Activated T-cell treated with anti-CD3 and anti-CD28 coated beads, Interleukin-2, amount 50 U/mL, for 72 hours (primary cell): ENCODE data around the gene DDX42. TPM values are rescaled to one million over a fixed set of nuclear protein-coding genes. Genes with fewer than 3 reads are reported as not detected.

Source experiments
- ATAC-seq, 2 donors: fragments of 150-1000 bp; cut with Tn5 transposase; replicated peaks in 1 of 2; 2 replicates each; pipeline ENCODE4 v1.10.0; 2021; ENCODE audit warnings: moderate library complexity in 2 of 2, mild to moderate bottlenecking in 1 of 2
- DNase-seq, 2 donors: peaks; one replicate each; pipeline ENCODE4 v3.0.0; 2021 to 2022; ENCODE audit warnings: mixed read lengths in 1 of 2
- H3K27ac Mint-ChIP-seq: one replicate; pipeline ENCODE4 v1.8.0; 2022; ENCODE audit warnings: mild to moderate bottlenecking, moderate library complexity, mixed read lengths
- H3K27me3 Mint-ChIP-seq: one replicate; pipeline ENCODE4 v1.8.0; 2022; ENCODE audit warnings: low read depth, mixed read lengths
- H3K36me3 Mint-ChIP-seq, 2 donors: one replicate each; pipeline ENCODE4 v1.8.0; 2022; ENCODE audit warnings: mixed read lengths in 2 of 2, mild to moderate bottlenecking in 1 of 2; ENCODE audit not compliant: insufficient read depth in 2 of 2
- H3K4me1 Mint-ChIP-seq: one replicate; pipeline ENCODE4 v1.8.0; 2022; ENCODE audit warnings: low read depth, mixed read lengths
- H3K4me3 Mint-ChIP-seq, 2 donors: one replicate each; pipeline ENCODE4 v1.8.0; 2022; ENCODE audit warnings: mild to moderate bottlenecking in 2 of 2, mixed read lengths in 2 of 2, moderate library complexity in 2 of 2
- H3K9me3 Mint-ChIP-seq, 2 donors: one replicate each; pipeline ENCODE4 v1.8.0; 2022; ENCODE audit warnings: mixed read lengths in 2 of 2
- total RNA-seq, 2 donors: library from RNA; stranded (reverse); gene quantifications; one replicate each; pipeline ENCODE4 v1.2.3, GENCODE V29; 2022

Gene DDX42
- total RNA-seq, 2 donors from 2014 or later, result 112 to 114 TPM

DNA sequence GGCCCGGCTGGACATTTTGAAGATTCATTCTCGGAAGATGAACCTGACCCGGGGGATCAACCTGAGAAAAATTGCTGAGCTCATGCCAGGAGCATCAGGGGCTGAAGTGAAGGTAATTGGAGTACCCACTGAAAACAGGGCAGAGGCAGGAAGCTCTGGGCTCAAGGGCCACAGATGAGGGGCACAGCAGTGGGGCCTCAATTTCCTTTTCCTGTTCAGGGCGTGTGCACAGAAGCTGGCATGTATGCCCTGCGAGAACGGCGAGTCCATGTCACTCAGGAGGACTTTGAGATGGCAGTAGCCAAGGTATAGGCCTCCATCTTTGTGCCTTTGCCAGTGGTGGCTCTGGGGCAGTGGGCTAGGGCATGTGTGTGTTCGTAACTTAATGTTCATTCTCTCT, 57.5 kb downstream of the DDX42 start:
- DNase-seq (no peak), ATAC-seq (no peak)
- no peaks in the 10 kb centered on the region for H3K27me3 Mint-ChIP-seq
- H3K9me3 Mint-ChIP-seq, result no peaks in the 10 kb centered on the region
- peak overlapping the region; percentile 87 for H3K27ac Mint-ChIP-seq
- no peak overlapping the region for H3K4me3 Mint-ChIP-seq
- peaks cover 5 to 31% of the 10 kb centered on the region in 2 donors for H3K36me3 Mint-ChIP-seq
- H3K4me1 Mint-ChIP-seq, result peaks cover 66% of the 10 kb centered on the region

DNA sequence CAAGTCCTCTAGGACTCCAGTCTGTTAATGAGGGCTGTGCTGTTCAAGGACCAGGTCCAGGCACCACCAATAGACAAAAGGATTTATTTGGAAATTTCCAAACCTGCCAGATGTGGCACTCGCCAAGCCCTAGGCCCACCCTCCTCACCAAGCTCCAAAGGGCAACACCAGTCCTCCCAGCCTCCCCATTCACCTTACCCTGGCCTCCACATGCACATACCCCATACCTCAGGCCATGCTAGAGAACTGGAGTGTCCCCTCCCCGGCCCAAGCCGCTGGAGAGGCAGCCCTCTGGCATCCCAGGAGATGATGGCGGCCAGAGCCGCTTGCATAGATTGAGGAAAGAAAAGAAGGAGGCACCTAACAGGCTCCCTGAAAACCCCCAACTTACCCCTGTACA, 58.0 kb downstream of the DDX42 start:
- H3K4me1 Mint-ChIP-seq, result peaks cover 62% of the 10 kb centered on the region

DNA sequence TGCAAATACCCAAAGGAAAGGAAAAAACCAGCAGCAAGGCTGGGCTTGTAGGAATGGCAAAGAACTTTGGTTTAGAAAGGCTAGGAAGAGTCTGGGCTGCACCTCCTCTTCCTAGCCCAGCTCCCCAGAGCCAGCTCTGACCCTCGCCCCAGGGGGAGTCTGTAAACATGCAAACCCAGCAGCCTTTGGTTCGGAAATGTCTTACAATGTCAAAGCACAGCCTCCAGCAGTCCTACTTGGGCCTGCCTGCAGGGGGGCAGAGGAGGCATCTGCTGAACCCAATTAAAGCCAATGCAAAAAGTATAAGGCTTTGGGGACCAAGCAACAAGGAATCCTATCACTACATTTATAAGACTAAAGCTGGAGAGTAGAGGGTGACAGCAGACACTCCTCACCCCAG, 58.5 kb downstream of the DDX42 start:
- H3K4me3 Mint-ChIP-seq, result no peak overlapping the region
- H3K36me3 Mint-ChIP-seq, result peaks cover 4 to 33% of the 10 kb centered on the region in 2 donors
- peak overlapping the region; percentile 87 for H3K27ac Mint-ChIP-seq
- H3K9me3 Mint-ChIP-seq, result no peaks in the 10 kb centered on the region
- ATAC-seq (no peak), DNase-seq (no peak)
- H3K4me1 Mint-ChIP-seq, result peaks cover 62% of the 10 kb centered on the region
- no peaks in the 10 kb centered on the region for H3K27me3 Mint-ChIP-seq

More for the DNA sequence above, 58.0 kb downstream of the DDX42 start:
- no peak overlapping the region for H3K4me3 Mint-ChIP-seq
- ATAC-seq (no peak), DNase-seq (no peak)
- H3K9me3 Mint-ChIP-seq, result no peaks in the 10 kb centered on the region
- peaks cover 2 to 31% of the 10 kb centered on the region in 2 donors for H3K36me3 Mint-ChIP-seq
- H3K27ac Mint-ChIP-seq, result peak overlapping the region; percentile 87
- H3K27me3 Mint-ChIP-seq, result no peaks in the 10 kb centered on the region

DNA sequence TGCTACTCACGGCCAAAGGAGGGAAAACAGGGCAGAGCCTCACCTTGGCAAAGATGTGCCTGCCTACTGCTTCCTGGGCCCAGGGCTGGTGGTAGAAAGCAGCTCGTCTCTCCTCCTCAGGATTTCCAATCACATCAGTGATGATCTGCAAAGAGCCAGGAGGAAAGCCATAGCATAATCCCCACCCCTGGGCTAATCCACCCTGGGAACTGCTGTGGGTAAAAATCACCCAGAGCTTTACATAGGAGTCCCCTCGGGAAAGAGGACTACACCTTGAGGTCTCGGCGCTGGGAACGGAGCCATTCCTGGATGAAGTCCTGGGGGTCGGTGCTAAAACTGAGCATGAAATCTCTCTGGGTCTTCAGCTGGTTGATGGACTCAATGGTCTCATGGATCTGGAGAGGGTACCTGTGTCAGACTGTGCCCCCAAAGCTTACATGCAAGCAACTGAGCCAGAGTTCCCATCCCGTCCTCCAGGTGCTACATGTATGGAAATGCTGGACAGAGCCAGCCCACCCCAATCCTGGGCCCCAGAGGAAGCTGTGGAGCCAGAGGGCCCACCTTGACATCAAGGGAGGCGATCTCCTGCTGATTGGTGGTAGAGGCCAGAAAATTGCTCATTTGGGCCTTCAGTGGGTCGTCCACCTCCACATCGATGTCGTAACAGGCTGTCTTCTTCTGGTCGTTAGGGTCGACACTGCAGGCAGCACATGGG, 59.2 kb downstream of the DDX42 start:
- Mint-ChIP-seq H3K36me3 (peaks cover 4 to 33% of the 10 kb centered on the region in 2 donors), H3K27me3 (no peaks in the 10 kb centered on the region), H3K4me1 (peaks cover 59% of the 10 kb centered on the region), H3K27ac (no peak overlapping the region), H3K4me3 (no peak overlapping the region), H3K9me3 (no peaks in the 10 kb centered on the region)
- no peak for DNase-seq
- no peak for ATAC-seq

DNA sequence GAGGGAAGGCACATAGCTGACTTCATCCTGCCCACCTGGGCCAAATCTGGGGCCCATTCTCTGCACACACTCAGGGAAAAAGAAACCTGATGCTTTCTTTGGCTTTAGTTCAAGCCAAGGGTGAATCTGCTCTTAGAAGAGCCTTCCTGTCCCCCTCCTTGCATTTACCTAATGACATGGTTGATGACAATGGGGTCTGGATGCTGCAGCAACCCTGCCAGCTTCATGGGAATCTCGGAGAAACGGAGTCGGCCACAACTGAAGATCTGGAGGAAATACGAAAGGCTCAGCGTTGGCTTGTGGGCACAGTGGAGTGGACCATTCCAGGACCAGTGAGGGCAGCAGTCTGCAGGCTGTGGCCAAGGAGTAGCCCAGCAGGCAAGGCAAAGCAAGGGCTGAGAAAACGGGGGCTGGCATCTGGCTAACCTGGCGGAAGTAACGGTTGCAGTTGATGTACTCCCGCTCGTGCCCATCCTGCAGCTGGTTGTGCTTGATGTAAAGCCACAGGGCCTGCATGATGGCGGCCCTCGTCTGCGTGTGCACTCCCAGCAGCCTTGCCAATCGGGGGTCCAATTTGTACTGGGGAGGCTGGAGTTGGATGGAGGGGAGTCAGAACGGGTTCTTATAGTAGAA, 59.9 kb downstream of the DDX42 start:
- peaks cover 56% of the 10 kb centered on the region for H3K4me1 Mint-ChIP-seq
- H3K36me3 Mint-ChIP-seq, result peaks cover 4 to 33% of the 10 kb centered on the region in 2 donors
- ATAC-seq (no peak), DNase-seq (no peak)
- no peak overlapping the region for H3K4me3 Mint-ChIP-seq
- H3K27me3 Mint-ChIP-seq, result no peaks in the 10 kb centered on the region
- no peak overlapping the region for H3K27ac Mint-ChIP-seq
- no peaks in the 10 kb centered on the region for H3K9me3 Mint-ChIP-seq

DNA sequence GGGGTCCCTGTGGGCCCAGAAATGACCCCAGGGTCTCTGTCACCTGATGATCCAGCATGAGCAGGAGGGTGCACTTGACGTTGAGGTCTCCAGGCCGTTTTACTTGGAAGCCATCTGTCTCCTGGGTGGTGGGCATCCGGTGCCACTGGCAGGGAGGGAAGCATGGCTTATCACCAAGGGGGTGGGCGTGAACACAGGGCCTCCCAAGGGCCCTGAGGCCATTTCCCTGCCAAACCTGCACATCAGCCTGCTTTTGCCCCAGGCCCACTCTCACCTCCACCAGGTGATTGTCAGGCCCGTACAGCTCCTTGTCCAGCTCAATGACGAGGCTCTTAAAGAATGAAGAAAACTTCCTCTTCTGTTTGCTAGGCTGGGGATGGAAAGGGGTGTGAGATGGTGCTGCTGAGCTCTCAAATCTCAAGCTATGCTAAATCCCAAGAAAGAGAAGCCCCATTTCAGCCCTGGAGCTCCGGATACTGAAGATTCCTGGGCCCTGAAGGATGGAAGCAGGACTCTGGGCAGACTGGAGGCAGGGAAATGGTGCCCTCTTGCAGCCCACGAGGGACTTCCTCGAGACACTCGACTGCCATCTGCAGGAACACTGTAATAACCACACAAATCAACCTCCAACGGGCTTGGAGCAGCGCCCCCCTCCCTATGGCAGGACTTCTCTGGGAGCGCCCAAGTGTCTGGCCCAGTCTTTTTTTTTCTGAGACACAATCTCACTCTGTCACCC, 60.6 kb downstream of the DDX42 start:
- no peak overlapping the region for H3K4me3 Mint-ChIP-seq
- H3K4me1 Mint-ChIP-seq, result peaks cover 56% of the 10 kb centered on the region
- peak; percentile 72 to 75 for ATAC-seq
- no peaks in the 10 kb centered on the region for H3K9me3 Mint-ChIP-seq
- peaks cover 4 to 29% of the 10 kb centered on the region in 2 donors for H3K36me3 Mint-ChIP-seq
- no peaks in the 10 kb centered on the region for H3K27me3 Mint-ChIP-seq
- peak; percentile 62 to 66 for DNase-seq
- no peak overlapping the region for H3K27ac Mint-ChIP-seq

DNA sequence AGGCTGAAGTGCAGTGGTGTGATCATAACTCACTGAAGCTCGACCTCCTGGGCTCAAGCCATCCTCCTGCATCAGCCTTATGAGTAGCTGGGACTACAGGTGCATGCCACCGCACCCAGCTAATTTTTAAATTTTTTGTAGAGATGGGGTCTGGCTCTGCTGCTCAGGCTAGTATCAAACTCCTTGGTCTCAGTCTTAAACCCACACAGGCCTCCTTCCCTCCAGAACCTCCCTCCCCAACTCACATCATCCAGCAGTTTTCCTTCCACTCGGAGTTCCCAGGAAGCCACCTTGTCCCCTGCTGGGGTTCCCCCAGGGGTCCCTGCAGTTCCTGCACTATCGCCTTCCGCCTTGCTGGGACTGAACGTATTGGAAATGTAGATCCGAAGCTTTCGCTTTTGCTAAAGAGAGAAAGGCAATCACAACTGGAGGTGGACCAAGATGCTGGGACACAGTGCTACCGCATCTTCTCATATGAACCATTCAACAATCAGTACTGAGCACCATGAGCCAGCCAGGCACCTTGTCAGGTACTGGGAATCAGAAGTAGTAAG, 61.3 kb downstream of the DDX42 start:
- DNase-seq, result no peak
- Mint-ChIP-seq H3K4me1 (peaks cover 53% of the 10 kb centered on the region), H3K9me3 (no peaks in the 10 kb centered on the region), H3K36me3 (peaks cover 4 to 23% of the 10 kb centered on the region in 2 donors), H3K27me3 (no peaks in the 10 kb centered on the region), H3K4me3 (no peak overlapping the region), H3K27ac (peak overlapping the region; percentile 94)
- ATAC-seq, result no peak

DNA sequence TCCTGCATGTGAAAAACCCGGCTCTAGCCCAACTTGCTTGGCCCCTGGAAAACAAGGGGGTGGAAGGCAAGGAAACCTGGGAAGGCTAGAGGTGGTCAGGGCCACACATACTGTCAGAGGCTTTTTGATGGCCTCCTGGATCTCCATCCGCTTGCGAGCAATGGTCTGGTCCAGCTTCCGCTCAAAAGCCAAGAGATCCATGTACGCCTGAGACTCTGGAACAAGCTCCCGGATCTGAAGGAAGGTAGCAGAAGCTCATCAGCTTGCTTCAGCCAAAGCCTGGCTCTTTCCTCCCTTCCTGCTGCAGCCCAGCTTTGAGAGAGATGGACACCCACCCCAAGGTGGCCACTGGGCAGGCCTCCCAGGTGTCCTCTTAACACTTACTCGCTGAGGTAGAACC, 62.8 kb downstream of the DDX42 start:
- Mint-ChIP-seq H3K9me3 (no peaks in the 10 kb centered on the region), H3K4me3 (no peak overlapping the region), H3K27ac (no peak overlapping the region), H3K27me3 (no peaks in the 10 kb centered on the region), H3K4me1 (peaks cover 49% of the 10 kb centered on the region), H3K36me3 (peaks cover 4 to 19% of the 10 kb centered on the region in 2 donors)
- no peak for ATAC-seq
- no peak for DNase-seq

DNA sequence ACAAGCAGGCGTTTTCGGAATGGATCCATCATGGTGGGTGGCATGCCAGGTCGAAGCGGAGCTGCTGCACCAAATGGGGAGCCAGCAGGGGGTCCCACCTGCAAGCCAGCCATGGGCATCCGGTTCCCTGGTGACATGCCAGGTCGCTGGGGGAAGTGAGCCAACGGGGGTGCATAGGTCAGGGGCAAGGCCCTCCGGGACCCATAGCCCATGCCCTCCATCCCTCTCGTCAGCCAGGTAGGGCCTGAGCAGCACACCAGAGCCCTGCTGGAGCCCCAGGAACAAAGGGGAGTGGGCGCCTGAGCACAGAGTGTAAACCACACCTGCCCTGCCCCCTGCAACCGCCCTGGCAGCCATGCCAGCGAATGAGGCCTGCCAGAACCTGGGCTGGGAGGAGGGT, 63.5 kb downstream of the DDX42 start:
- H3K36me3 Mint-ChIP-seq, result peaks cover 6 to 18% of the 10 kb centered on the region in 2 donors
- DNase-seq (no peak), ATAC-seq (no peak)
- no peaks in the 10 kb centered on the region for H3K9me3 Mint-ChIP-seq
- H3K4me3 Mint-ChIP-seq, result no peak overlapping the region
- H3K27me3 Mint-ChIP-seq, result no peaks in the 10 kb centered on the region
- peaks cover 43% of the 10 kb centered on the region for H3K4me1 Mint-ChIP-seq
- H3K27ac Mint-ChIP-seq, result no peak overlapping the region

DNA sequence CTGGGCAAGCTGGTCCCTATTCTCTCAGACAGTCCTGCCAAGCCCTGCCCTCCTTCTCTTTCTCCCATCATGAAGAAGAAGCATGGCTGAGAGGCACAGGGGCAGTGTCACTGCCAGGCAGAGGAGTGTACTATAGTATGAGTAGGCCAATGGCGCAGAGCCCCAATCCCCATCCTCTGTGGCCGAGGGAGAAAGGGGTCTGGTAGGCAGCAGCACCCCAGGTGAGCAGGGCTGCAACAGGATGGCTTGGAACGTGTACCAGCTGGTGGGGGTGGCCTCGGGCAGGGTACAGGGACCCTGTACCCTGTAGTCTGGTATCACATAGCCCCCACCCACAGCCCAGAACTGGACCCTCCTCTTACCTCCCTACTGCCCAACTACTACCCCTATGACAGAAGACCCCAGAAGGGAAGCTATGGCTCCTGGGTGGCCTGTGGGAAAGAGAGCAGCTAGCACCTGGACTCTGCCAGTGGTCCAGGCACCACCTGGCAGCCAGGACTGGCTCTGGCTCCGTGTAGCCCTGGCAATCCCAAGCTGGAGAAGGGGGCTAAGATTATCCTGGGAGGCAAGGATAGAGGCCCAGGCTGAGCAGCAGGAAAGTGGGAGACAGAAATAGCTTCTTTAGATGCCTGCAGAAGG, 64.1 kb downstream of the DDX42 start:
- H3K36me3 Mint-ChIP-seq, result peaks cover 6 to 18% of the 10 kb centered on the region in 2 donors
- H3K27me3 Mint-ChIP-seq, result no peaks in the 10 kb centered on the region
- H3K27ac Mint-ChIP-seq, result no peak overlapping the region
- H3K4me1 Mint-ChIP-seq, result peaks cover 42% of the 10 kb centered on the region
- H3K4me3 Mint-ChIP-seq, result peak overlapping the region in 1 of 2 donors; percentile 50
- ATAC-seq (no peak), DNase-seq (no peak)
- no peaks in the 10 kb centered on the region for H3K9me3 Mint-ChIP-seq

DNA sequence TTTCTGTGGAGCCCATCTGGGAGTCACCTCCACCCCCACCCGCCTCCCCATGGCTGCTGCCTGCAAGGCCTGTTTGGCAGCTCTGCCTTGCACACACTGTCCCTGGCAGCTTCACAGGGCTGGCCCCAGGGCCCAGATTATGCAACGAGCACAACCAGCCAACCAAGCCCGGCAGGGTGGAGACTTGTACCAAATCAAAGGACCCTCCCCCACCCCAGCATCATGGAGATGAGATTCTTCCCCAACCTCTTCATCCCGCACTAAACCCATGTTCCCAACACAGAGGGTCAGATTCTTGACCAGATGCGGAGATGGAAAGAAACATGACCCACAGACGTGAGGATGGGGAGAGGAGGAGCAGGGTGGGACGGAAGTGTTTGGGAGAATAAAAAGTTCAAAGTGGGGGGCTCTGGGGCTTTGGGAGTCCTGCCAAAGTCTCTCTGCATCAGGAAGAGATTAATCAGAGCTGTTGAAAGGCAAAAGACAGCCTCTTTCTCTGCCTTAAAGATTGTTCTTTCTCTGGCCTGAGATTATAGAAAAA, 64.7 kb downstream of the DDX42 start:
- Mint-ChIP-seq H3K36me3 (peaks cover 6 to 17% of the 10 kb centered on the region in 2 donors), H3K4me1 (peaks cover 48% of the 10 kb centered on the region), H3K4me3 (peak overlapping the region; percentile 50 to 73), H3K27ac (peak overlapping the region; percentile 82), H3K27me3 (no peaks in the 10 kb centered on the region), H3K9me3 (no peaks in the 10 kb centered on the region)
- ATAC-seq, result no peak
- no peak for DNase-seq

DNA sequence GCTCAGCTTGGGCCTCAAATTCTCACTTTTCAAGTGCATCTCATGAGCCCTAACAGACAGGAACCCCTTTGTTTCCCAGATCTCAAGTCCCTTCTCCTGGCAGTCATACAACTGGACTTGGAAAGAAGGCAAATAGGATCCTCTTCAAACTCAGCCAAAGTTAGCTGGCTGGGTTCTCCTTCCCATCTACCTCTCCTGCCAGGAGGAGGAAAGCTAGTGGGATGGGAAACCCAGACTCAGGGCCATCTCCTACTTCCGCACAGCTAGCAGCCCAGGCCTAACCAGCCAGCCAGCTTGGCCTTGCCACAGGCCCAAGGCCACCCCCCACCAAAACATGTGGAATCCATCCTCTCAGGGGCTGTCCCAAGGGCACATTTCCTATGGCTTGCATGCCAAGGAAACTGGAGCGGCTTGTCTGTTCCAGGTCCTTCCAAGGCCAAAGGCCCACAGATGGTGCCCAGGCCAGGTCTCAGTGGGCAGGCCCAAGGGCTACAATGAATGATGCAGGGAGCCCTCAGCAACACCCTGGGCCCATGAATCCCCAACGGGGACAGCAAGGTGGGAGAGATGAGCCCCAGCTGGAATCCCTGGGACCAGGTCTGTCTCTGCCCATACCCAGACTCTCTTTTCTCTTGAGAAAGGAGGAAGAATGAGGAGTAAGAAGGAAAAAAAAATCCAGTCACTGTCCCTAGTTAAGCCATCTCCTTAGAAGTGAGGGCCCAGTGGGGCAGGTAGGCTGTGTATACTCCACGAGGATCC, 66.8 kb downstream of the DDX42 start:
- peak overlapping the region; percentile 97 to 99 for H3K4me3 Mint-ChIP-seq
- peaks cover 43% of the 10 kb centered on the region for H3K4me1 Mint-ChIP-seq
- H3K27ac Mint-ChIP-seq, result peak overlapping the region; percentile 88
- no peaks in the 10 kb centered on the region for H3K27me3 Mint-ChIP-seq
- no peaks in the 10 kb centered on the region for H3K9me3 Mint-ChIP-seq
- DNase-seq (no peak), ATAC-seq (no peak)
- peaks cover 4 to 9% of the 10 kb centered on the region in 2 donors for H3K36me3 Mint-ChIP-seq
